AML-193 (cell line): ENCODE results near the gene CIITA.
"Not testable (repeated sequence)": the region's sequence is repeated elsewhere in the genome, so short reads cannot be mapped to it uniquely, and the experiment has no call there.

Experiments used
- DNase-seq, 2 experiments: peaks; one replicate each; lab custom pipeline; 2025; lab: John Stamatoyannopoulos, UW

Gene CIITA

DNA sequence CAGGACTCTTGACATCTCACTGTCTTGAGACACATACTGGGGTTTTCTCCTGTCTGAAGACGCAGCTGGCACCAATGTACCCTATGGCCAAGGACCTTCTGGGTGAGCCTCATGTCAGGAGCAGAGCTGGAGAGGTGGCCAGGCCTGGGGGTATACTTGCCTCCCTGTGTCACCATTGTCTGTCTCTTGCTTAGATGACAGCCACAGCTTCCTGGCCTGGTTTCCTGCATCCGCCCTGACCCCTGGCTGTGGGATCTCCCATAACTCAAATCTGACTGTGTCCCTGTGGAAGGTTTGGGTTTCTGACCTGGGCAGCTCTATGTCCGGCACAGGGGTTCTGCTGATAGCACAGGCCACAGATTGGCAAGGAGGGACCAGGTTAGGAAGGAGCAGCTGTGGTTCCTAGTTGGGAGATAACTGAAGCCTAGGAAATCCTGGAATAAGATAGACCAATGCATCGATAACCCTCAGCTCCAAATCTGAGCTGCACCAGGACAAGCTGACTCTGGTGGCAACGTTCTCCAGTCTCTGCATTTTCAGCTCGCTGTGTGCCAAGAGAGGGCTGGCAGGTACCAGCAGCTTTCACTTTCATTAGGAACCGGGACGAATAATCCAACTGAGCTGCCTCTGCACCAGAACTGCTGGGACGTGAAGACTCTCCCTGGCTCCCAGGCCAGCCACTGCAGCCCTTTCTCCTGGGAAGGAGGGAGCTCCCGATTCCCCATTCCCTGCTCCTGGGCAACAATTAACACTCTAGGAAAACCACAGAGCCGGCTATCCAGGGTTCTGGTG lies 60.3 kb downstream of the CIITA start:
- DNase-seq, result no peak

DNA sequence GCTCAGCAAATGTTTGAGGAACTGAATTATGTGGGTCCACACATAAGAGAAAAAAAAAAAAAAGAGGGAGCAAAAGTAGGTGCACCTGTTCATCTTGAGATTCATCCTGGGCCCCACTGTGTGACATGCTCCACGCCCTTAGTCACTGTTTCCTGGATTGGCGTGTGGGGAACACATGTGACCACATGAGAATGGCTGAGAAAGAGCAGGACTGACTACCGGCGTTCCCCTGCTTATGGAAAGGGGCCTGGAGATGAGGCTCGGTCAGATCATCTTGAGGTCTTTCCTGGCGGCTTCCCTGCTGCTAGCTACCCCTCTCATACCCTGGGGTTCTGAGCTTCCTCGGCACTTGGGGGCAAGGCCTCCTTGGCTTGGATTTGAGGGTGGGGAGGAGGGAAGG lies 61.3 kb downstream of the CIITA start:
- DNase-seq, result no peak

DNA sequence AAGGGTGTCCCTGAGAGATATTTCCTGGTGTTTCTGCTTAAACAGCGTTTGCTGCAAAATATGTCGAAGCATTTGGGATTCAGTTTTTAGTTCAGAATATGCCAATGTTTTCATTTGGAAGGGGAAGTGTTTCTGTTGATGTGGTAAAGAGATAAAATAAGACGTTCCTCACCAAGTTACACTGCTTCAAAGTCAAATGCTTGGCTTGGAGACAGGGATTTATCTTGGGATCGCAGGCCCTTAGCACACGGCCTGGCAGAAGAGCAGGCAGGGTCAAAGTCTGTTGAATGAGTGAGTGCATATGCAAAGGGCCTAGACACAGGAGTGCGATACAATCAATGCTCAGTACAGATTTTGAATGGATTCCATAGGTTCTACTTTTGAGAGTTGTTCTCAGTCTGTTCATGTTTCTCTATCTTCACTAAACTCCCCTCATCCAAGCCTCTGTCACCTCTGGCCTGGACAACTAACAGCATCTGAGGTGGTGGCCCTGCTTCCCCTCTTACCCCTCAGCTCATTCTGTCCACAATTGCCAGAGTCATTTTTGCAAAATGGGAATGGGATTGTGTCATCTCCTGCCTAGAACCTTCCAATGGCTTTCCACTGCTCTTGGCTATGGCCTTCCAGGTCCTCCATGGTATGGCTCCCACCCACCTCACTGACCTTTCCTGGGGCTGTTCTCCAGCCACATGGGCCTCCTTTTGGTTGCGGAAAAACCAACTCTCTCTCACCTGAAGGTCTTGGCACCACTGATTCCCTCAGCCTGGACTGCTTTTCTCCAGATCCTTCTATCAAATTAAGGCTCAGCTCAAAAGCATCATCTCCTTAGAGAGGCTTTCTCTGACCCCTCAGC lies 62.0 kb downstream of the CIITA start:
- DNase-seq, result no peak

DNA sequence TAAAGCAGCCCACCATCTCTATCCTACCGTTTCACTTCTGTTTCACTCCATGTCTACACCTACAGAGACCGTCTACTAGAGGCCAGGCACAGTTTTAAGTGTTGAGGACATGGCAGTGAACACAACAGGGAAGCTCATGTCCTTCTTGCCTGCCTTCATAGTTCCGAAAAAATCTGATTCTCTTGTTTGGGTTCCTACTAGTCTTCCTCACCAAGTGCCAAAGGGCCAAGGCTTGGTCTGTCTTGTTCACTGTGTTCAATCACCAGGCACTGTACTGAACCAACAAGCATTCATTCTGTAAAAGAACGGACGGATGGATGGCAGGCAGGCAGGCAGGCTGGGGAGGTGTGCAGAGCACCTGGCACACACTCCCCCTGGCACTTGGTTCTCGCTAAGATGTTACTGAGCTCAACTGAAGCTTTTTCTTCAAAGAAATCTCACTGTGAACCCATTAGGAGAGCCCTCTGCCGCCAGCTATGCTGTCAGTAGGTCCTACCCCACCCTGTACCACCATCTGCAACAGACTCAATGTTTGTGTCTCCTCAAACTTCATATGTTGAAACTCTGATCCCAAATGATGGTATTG lies 62.7 kb downstream of the CIITA start:
- no peak for DNase-seq

DNA sequence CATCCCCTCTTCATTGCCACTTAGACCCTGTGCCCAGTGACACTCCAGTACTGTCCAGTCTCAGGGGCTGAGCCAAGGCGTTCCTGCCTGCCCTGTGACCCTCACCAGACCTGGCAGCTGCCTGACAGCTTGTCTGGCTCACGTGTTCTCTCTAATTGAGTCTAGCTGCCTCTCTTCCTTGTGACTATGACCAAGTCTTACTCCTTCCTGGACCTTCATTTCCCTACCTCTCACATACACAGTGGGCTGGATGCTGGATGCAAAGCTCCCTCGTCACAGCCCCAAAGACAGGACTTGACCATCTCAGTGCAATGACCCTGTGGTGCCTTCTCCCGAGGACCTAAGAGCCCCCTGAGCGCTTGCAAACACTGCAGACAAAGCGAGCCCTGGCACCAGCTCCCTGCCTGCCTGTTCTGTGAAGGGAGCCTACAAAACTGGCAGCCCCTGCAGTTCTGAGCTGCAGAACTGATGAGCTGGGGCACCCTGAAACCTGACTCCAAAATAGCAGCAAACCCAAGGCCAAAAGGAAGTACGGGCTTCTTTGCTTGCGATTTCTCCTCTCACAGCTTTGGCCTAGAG lies 63.6 kb downstream of the CIITA start:
- no peak for DNase-seq

DNA sequence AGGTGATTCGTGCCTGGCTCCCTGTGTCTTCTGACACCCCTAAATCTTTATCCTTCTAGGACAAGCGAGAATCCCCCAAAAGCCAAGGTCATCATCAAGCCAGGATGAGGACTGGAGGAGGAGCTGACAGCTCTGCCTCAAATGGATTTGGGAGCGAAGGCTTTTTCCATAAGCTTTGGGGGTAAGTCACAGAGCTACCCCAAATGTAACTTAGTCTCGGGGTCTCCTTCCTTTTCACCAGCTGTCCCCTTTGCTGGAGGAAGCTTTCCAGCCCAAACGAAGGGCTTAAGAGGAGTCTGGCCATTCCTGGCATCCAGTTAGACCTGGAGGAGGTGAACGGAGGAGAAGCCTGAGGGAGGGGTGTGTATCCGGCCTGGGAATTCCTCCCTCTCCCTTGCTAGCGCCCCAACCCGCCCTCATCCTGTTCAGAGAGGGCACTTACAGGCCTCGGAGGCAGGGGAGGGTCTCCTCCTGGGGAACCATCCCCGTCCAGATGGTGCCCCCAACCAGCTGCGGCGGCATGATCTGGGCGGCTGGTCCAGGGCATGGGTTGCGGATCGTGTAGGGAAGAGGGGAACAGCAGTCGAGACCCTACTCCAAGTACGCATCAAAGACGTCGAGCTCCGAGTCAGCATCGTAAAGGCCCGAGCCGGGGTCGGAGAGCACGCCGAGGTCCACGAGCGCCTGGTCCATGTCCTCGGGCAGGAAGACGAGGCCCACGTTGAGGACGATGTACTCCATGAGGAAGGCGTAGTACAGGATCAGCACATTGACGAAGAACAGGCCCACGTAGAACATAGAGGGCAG lies 64.3 kb downstream of the CIITA start:
- no peak for DNase-seq

DNA sequence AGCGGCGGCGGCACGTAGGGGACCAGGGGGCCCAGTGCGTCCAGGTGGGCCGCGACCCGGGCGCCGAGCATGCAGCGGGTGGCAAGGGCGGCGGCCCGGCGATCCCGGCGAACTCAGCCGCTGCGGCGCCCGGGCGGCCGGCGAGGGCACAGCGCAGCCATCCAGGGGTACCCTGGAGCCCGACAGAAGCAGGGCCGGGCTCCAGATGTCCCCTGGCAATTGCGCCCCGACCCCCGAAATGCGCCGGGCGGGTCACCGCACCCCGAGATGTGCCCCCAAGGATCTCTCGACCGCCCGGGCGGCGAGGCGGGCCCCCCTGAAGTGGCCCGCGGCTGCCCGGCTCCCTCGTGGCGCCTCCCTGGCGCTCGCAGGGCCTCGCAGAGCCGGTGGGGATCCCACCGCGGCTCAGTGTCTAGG lies 64.9 kb downstream of the CIITA start:
- not testable (repeated sequence) for DNase-seq

DNA sequence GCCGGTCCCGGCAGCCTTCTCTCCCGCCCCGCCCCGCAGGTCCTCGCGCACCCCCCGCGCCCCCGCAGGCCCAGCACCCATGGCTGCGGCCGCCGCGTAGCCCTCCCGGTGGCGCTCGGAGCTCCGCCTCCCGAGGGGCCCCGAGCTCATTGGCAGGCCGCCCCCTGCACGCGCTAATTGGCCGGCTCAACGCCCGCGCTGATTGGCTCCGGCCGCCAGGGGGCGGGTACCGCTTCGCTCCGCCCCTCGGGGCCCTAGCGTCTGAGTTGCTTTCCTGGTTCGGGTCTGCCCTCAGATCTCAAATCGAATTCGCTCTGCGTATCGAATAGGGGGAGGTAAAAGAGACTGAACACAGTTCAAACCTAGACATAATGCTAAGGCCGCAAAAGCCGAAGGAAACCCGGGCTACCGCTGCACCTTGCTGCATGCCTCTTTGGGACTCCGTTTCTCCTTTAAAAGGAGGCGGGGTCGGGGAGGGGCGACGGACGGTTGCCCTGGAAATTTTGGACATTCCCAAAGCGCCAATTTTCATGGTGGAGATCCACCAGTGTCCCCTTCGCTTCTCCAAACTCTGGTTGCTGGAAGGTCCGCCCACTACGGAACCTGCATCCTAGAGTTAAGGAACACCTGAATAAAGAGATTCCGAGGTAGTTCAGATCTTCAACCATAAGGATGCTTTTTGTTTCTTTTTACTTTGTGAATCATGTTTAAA lies 65.5 kb downstream of the CIITA start, which contains the start of gene DEXI:
Gene DEXI (minus strand): TSS at position 117 of the 712 bp plus-strand sequence. CDS start 463 bp downstream, outside the sequence.
- peak; percentile 81 to 85 for DNase-seq

DNA sequence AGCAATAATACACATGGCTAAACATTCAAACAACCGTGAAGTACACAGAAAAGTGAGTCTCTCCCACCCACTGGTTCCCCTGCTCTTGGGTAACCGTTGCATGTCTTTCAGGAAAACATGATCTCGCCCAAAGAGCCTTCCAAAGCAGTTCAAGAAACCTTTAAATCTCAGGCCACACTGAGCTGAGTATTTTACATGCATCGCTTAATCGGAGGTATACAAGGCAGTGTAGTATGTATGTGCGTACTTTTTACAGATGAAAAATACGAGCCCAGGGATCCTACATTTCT lies 66.0 kb downstream of the CIITA start:
- DNase-seq, result no peak

DNA sequence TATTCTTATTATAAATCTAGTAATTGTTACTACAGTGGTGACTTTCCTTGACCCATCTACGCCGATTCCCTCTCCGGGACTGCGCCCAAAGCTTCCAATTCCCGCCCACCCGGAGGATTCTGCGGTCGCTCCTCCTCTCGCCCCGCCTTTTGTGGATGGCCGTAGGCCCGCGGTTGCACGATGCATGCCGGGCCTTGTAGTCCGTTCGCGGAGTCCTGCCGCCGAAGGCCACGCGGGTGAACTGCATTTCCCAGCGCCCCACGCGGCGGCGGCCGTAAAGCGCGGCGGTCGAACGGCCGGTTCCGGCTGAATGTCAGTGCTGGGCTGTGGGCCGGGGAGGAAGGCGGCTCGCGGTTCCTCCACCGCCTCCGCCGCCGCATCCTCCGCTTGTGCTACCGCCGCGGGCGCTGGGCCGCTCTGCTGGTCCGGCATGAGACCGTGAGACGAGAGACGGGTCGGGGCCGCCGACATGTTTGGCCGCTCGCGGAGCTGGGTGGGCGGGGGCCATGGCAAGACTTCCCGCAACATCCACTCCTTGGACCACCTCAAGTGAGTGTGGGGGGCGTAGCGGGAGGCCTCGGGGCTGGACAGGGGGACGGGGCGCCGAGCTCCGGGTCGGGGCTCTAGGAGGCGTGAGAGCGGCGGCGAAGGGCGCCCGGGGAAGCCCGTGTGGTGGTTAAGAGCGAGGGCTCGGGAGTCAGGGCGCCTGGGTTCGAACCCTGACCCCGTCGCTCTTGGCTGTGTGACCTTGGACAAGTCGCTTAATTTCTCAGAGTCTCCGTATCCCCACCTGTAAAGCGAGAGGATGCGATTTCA lies 67.5 kb downstream of the CIITA start, which contains the start of gene CLEC16A:
Gene CLEC16A (plus strand): TSS at position 316 of the 816 bp plus-strand sequence. CDS start 154 bp downstream, at position 470.
- DNase-seq, result peak; percentile 84 to 85

DNA sequence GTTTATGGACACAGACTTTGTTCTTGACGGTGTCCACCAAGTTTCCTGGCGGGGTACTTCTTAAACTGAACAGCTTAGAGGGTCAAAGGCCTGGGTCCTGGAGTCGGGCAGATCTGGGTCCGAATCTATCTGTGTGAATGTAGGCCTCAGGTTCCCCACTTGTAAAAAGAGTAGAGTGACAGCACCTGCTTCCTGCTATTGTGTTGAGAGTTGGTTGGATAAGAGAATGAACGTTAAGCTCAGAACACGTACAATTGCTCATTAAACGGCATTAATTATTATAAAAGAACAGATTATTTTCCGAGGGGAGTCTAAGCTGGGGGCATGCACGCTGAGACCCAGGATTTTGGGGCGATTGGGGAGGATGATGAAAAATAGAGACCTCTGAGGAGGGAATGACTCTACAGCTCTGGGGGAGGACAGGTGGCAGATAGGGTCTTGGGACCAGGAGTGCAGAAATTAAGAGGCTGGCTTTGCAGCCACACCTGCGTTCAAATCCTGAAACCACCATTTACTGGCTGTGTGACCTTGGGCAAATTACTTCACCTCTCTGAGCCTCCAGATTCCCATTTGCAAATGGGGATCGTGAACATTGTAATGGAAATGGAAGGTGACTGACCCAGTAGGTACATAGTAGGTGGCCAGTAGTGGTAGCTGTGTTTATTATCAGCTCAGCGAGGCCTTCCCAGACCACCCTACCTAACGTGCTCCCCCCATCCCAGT lies 68.2 kb downstream of the CIITA start:
- no peak for DNase-seq

DNA sequence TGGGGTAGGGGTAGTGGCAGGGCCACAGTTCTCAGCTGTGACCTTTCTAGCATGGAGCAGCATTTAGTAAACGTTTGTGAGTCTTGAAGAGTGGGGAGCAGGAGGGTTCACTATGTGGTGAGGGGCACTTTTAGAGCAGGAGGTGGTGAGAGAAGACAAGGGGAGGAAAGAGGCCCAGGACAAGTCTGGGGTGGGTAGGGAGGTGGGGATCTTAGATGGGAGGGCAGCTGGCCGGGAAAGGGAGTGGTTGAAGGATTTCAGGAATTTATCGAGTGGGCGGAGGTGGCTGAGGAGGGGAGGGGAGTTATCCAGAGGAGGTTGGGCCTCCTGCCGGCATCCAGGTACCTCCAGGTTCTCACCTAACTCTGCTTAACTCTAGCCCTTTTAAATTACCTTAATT lies 69.3 kb downstream of the CIITA start:
- no peak for DNase-seq

DNA sequence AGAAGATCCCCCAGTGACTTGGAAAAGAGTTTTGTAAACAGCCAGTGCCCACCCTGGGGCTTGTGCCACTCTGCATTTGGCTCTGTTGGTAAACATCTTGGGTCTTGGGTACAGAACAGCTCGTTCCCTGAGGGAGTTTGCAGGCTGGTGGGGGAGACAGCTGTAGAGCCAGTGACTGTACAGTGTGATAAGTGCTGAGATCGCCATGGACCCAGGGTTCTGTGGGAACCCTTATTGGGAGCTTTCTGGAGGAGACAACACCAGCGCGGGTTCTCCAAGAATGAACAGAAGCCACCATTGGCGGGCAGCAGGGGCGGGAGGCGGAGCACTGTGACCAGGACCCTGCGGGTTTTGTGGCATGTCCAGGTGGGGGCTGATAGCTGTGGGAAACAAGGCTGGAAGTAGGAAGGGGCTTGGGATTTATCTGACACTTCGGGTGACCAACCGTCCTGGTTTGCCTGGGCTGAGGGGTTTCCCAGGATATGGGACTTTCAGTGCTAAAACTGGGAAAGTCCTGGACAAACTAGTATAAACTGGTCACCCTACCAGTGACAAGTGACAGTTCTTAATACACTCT lies 70.3 kb downstream of the CIITA start:
- no peak for DNase-seq

DNA sequence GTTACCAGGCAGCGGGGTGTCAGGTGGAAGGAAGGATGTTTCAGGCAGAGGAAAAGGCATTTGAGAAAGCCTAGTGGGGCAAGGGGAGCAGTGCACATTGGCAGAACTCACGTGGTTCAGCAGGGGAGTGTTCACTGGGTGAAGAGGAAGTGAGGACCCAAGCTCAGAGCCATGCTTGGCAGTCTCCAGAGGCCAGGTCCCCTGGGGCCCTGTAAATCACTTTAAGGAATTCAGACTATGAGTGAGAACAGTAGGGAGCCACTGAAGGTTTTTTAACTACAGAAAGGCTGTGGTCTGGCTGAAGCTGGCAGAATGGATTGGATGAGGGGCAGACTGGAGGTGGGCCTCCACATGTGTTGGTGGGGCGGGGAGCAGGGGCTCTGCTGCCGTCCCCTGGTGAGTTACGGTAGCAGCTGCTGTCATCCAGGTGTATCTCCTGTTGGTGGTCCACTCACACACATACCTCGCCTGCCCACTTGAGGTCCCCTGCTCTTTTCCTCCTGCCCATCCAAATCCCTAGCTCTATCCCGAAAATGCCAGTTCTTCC lies 72.5 kb downstream of the CIITA start:
- DNase-seq, result peak; percentile 87 to 92

DNA sequence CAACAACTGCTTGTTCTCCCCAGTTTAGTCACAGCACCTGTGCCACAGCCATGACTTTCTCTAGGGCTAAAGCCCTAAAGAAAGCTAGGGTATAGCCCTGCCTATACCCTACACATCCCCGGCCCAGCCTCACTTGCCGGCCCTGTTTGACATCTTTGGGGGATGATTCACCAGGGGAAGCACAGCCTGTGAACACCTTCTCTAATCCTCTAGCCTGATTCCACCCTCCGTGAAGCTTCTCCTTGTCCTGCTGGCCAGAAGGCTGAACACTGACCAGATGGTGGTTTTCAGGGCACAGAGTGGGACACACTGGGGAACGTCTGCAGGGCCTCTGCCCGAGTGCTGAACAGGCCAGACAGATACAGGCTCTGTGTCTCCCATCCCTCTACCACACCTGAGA lies 73.4 kb downstream of the CIITA start:
- no peak for DNase-seq

DNA sequence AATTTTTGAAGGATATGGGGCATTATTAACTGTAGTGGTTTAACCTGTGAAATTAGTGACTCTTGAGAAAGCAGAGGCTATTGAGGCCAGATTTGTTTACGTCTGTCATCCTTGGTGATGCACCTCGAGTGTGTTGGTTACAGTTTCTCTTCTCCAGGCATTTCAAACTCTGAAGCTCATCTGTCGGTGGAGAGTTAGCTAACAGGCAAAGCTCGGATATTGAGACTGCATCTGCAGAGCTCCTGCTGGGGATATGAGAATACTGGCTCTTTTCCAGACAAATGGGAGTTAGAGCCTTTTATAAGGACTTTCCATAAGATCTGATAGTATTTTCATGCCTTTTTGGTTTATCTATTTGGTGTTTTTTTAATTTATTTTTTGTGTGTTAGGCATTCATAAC lies 74.0 kb downstream of the CIITA start:
- no peak for DNase-seq

DNA sequence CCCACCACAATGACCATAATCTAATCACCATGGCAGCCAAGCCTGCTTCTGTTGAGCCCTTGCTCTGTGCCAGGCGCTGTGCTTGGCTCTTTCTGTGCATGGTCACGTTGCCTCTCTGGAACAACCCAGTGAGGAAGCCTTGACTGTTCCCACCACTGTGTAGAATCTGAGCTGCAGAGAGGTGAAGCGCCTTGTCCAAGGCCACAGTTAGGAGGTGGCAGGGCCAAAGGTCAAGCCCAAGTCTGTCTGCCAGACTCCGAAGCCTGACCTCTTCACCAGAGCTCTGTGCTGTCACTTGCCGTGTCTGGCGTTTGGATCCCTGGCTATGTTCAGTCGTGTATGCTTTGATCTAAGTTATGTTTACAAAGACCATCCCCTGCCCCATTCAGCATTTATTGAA lies 77.9 kb downstream of the CIITA start:
- no peak for DNase-seq

DNA sequence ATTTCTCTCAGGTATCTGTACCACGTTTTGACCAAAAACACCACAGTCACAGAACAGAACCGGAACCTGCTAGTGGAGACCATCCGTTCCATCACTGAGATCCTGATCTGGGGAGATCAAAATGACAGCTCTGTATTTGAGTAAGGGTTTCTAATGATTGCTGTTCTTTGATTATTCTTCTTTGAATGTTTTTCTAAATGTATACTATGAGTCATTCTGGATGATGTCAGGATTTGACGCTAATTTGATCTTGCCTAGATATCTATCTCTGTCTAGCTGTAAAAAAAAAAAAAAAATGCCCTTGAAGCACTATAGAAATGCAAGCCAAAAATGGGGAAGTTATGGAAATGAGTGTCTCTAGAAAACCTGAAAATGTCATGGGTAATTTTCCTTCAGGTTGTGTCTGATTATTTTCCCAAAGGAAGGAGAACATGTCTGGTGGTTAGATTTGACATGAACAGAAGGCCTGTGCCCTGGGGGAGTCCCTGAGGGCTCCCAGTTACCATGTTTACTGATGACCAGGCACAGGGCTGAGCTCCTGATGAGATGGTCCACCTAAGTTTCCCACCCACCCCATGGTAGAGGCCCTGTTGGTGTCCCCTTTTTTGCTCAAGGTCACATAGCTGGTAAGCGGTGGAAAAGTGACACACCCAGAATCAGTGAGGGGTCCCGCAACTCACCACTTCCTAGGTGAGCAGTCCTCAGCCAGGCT lies 80.9 kb downstream of the CIITA start:
- peak in 1 of 2 experiments; percentile 14 for DNase-seq
